Endodermal cell (in vitro differentiated cells): ENCODE measurements around the gene EID3. TPM values are rescaled to one million over a fixed set of nuclear protein-coding genes. Genes with fewer than 3 reads are reported as not detected.

Experiments
- DNase-seq: peaks from one replicate; pipeline ENCODE4 v3.0.0-alpha.2; 2017
- H3K27ac ChIP-seq: 2 replicates; pipeline ENCODE4 v1.5.1; 2013; ENCODE audit warnings: mild to moderate bottlenecking, low read depth, low read length, moderate library complexity
- H3K27me3 ChIP-seq: 2 replicates; pipeline ENCODE4 v1.6.1; 2013; ENCODE audit warnings: mild to moderate bottlenecking, low read length, moderate library complexity; ENCODE audit not compliant: insufficient read depth, control insufficient read depth, poor library complexity, severe bottlenecking
- H3K36me3 ChIP-seq: 2 replicates; pipeline ENCODE4 v1.7.0; 2013; ENCODE audit warnings: mild to moderate bottlenecking, low read length, moderate library complexity; ENCODE audit not compliant: control insufficient read depth, insufficient read depth
- H3K4me1 ChIP-seq: one replicate; pipeline ENCODE4 v1.7.0; 2013; ENCODE audit warnings: low read length; ENCODE audit not compliant: control insufficient read depth, insufficient read depth
- H3K4me3 ChIP-seq: 2 replicates; pipeline ENCODE4 v1.5.1; 2013; ENCODE audit warnings: mild to moderate bottlenecking, low read length, moderate library complexity
- H3K9ac ChIP-seq: 2 replicates; pipeline ENCODE4 v1.6.1; 2013; ENCODE audit warnings: mild to moderate bottlenecking, low read length, moderate library complexity; ENCODE audit not compliant: poor library complexity, severe bottlenecking; ENCODE audit errors: extremely low read depth
- H3K9me3 ChIP-seq: 2 replicates; pipeline ENCODE4 v1.6.1; 2013; ENCODE audit warnings: mild to moderate bottlenecking, low read length, moderate library complexity; ENCODE audit not compliant: control insufficient read depth
- H3K27ac Mint-ChIP-seq: 2 replicates; pipeline ENCODE4 v1.8.0; 2020; ENCODE audit warnings: mixed read lengths
- H3K27me3 Mint-ChIP-seq: 2 replicates; pipeline ENCODE4 v1.8.0; 2021; ENCODE audit warnings: mild to moderate bottlenecking, mixed read lengths; ENCODE audit not compliant: insufficient read depth
- H3K36me3 Mint-ChIP-seq: 2 replicates; pipeline ENCODE4 v1.8.0; 2020; ENCODE audit warnings: low read depth, mixed read lengths
- H3K4me1 Mint-ChIP-seq: 2 replicates; pipeline ENCODE4 v1.8.0; 2020; ENCODE audit warnings: mixed read lengths
- H3K4me3 Mint-ChIP-seq: 2 replicates; pipeline ENCODE4 v1.8.0; 2020; ENCODE audit warnings: mild to moderate bottlenecking, moderate library complexity, mixed read lengths
- H3K9me3 Mint-ChIP-seq: 2 replicates; pipeline ENCODE4 v1.8.0; 2020; ENCODE audit warnings: mild to moderate bottlenecking, mixed read lengths
- WGBS, 2 experiments: methylation state at CpG; one replicate each; pipeline versions ENCODE4 v1.1.5 to v1.1.7; 2013; ENCODE audit warnings: missing lambda C conversion rate in 2 of 2, mixed read lengths in 1 of 2; ENCODE audit not compliant: insufficient coverage in 1 of 2, insufficient read length in 1 of 2; 5-methylcytosine and 5-hydroxymethylcytosine counted together
- total RNA-seq, 2 donors: library from RNA; stranded (reverse); fragmentation: NEBNext Ultra II Directional in 1 of 2; extraction: Animal tissue kit (Norgen Biotek cat#: 25700) in 1 of 2; gene quantifications; 2 replicates in 1 of 2; 3 replicates in 1 of 2; pipeline ENCODE4 v1.2.1, GENCODE V29; 2021
- TF ChIP-seq, protein P1 (sequence below): fragments of 200-600 bp; sonication (generic); conservative IDR thresholded peaks from 2 replicates; pipeline ENCODE4 v1.5.0; 2021; ENCODE audit warnings: antibody characterized with exemption, mild to moderate bottlenecking

EID3 gene
- total RNA-seq, 2 donors from 2014 or later, result 3.7 to 4.6 TPM

GRCh38 chr12:104288635-104289274, 14.8 kb upstream of the EID3 start:
- Mint-ChIP-seq H3K9me3 (no peaks in the 10 kb centered on the region), H3K4me1 (peaks cover 23% of the 10 kb centered on the region), H3K27me3 (no peaks in the 10 kb centered on the region), H3K4me3 (peak overlapping the region; percentile 100), H3K36me3 (peaks cover 25% of the 10 kb centered on the region), H3K27ac (peak overlapping the region; percentile 100)
- peak overlapping the region; percentile 96 for H3K9ac ChIP-seq
- peak; percentile 97 for DNase-seq
- no peaks in the 10 kb centered on the region for H3K9me3 ChIP-seq
- no peaks in the 10 kb centered on the region for H3K4me1 ChIP-seq
- TF ChIP-seq, protein P1, sequence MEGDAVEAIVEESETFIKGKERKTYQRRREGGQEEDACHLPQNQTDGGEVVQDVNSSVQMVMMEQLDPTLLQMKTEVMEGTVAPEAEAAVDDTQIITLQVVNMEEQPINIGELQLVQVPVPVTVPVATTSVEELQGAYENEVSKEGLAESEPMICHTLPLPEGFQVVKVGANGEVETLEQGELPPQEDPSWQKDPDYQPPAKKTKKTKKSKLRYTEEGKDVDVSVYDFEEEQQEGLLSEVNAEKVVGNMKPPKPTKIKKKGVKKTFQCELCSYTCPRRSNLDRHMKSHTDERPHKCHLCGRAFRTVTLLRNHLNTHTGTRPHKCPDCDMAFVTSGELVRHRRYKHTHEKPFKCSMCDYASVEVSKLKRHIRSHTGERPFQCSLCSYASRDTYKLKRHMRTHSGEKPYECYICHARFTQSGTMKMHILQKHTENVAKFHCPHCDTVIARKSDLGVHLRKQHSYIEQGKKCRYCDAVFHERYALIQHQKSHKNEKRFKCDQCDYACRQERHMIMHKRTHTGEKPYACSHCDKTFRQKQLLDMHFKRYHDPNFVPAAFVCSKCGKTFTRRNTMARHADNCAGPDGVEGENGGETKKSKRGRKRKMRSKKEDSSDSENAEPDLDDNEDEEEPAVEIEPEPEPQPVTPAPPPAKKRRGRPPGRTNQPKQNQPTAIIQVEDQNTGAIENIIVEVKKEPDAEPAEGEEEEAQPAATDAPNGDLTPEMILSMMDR, result no peak
- 0 to 1% methylated on average over 24 to 41 of the region's 41 CpGs for WGBS, 2 experiments
- peaks cover 23% of the 10 kb centered on the region for H3K36me3 ChIP-seq
- H3K27ac ChIP-seq, result peak overlapping the region; percentile 45
- peak overlapping the region; percentile 98 for H3K4me3 ChIP-seq
- H3K27me3 ChIP-seq, result no peaks in the 10 kb centered on the region

DNA sequence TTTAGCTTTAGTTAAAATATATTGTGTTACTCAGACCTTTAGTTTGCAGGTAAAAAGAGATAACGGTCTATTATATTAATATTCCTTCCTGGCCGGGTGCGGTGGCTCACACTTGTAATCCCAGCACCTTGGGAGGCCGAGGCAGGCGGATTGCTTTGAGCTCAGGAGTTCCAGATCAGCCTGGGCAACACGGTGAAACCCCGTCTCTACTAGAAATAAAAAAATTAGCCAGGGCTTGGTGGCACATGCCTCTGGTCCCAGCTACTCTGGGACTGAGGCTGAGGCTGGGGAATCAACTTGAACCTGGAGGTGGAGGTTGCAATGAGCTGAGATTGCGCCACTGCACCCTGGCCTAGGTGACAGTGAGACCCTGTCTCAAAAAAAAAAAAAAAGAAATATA, 13.2 kb upstream of the EID3 start:
- Mint-ChIP-seq H3K27ac (no peak overlapping the region), H3K4me1 (peaks cover 23% of the 10 kb centered on the region), H3K36me3 (peaks cover 35% of the 10 kb centered on the region), H3K27me3 (no peaks in the 10 kb centered on the region), H3K4me3 (no peak overlapping the region), H3K9me3 (no peaks in the 10 kb centered on the region)
- H3K27ac ChIP-seq, result no peak overlapping the region
- no peaks in the 10 kb centered on the region for H3K9me3 ChIP-seq
- H3K36me3 ChIP-seq, result peaks cover 31% of the 10 kb centered on the region
- no peak for DNase-seq
- WGBS, 2 experiments, result 86 to 95% methylated on average over 4 to 7 of the region's 8 CpGs
- no peak overlapping the region for H3K9ac ChIP-seq
- no peaks in the 10 kb centered on the region for H3K4me1 ChIP-seq
- H3K4me3 ChIP-seq, result no peak overlapping the region
- TF ChIP-seq, protein P1, result no peak
- H3K27me3 ChIP-seq, result no peaks in the 10 kb centered on the region

- Mint-ChIP-seq H3K27ac (no peak overlapping the region), H3K4me3 (no peak overlapping the region), H3K4me1 (peaks cover 19% of the 10 kb centered on the region), H3K9me3 (no peaks in the 10 kb centered on the region), H3K27me3 (no peaks in the 10 kb centered on the region), H3K36me3 (peaks cover 40% of the 10 kb centered on the region)
- DNase-seq, result no peak
- TF ChIP-seq, protein P1, result no peak
- no peaks in the 10 kb centered on the region for H3K4me1 ChIP-seq
- H3K27me3 ChIP-seq, result no peaks in the 10 kb centered on the region
- no peak overlapping the region for H3K9ac ChIP-seq
- WGBS, 2 experiments, result 98% methylated on average over 5 of the region's 5 CpGs; no CpG with 5 or more reads in 1 of the 2 experiments
- H3K36me3 ChIP-seq, result peaks cover 36% of the 10 kb centered on the region
- no peak overlapping the region for H3K27ac ChIP-seq
- H3K4me3 ChIP-seq, result no peak overlapping the region
- H3K9me3 ChIP-seq, result no peaks in the 10 kb centered on the region
Observed at GRCh38 chr12:104290855-104291254, 12.7 kb upstream of the EID3 start.
